Panc1 (cell line): Measurements from ENCODE around the gene CCDC191.

Experiments used
- POLR2AphosphoS5 ChIP-seq: IDR thresholded peaks from 2 replicates; pipeline ENCODE4 v1.6.1; 2012; ENCODE audit warnings: mild to moderate bottlenecking, low read depth, low read length, moderate library complexity
- TF ChIP-seq, protein P1 (sequence below): fragments of 450-650 bp; IDR thresholded peaks from 2 replicates; pipeline ENCODE4 v1.5.1; 2017; ENCODE audit warnings: mild to moderate bottlenecking

DNA sequence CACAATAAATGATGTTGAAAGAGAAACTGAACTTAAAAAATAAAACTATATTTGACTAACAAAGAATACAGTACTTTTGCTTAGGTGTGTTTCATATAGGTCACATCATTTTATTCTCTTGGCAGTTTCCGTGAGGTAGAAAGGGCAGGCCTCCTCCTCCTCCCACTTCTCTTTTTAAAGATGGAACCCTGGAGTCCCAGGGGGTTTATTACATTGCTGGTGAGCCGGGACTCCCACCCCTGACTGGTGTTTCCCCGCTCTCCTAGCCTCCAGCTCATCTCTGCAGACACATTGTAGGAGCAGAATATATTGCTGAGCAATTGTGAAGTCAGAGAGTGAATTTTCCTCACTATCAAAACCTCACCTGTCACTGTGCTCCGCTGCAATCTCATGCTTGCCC, 78.5 kb downstream of the CCDC191 start:
- TF ChIP-seq, protein P1, sequence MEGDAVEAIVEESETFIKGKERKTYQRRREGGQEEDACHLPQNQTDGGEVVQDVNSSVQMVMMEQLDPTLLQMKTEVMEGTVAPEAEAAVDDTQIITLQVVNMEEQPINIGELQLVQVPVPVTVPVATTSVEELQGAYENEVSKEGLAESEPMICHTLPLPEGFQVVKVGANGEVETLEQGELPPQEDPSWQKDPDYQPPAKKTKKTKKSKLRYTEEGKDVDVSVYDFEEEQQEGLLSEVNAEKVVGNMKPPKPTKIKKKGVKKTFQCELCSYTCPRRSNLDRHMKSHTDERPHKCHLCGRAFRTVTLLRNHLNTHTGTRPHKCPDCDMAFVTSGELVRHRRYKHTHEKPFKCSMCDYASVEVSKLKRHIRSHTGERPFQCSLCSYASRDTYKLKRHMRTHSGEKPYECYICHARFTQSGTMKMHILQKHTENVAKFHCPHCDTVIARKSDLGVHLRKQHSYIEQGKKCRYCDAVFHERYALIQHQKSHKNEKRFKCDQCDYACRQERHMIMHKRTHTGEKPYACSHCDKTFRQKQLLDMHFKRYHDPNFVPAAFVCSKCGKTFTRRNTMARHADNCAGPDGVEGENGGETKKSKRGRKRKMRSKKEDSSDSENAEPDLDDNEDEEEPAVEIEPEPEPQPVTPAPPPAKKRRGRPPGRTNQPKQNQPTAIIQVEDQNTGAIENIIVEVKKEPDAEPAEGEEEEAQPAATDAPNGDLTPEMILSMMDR: no peak
- TF ChIP-seq POLR2AphosphoS5: no peak
